Measurements from ENCODE around the gene NUP98.
"Not testable (repeated sequence)": the region's sequence is repeated elsewhere in the genome, so short reads cannot be mapped to it uniquely, and the experiment has no call there.

The NUP98 gene

GRCh38 chr11:3796801-3797328 is 489 bp downstream of the NUP98 start:
- peak; percentile 44 to 50 for ATAC-seq (replicated peaks)
- H3K27ac Mint-ChIP-seq, result peak overlapping the region; percentile 98
- peaks cover 12 to 14% of the 10 kb centered on the region in 2 donors for H3K36me3 Mint-ChIP-seq
- no peaks in the 10 kb centered on the region for H3K9me3 Mint-ChIP-seq
- peak overlapping the region; percentile 94 for H3K4me3 Mint-ChIP-seq
- peaks cover 12 to 26% of the 10 kb centered on the region in 2 donors for H3K4me1 Mint-ChIP-seq
- DNase-seq, result no peak
- H3K27me3 Mint-ChIP-seq, result no peaks in the 10 kb centered on the region

GRCh38 chr11:3796346-3796745 is 1.0 kb downstream of the NUP98 start:
- H3K9me3 Mint-ChIP-seq, result no peaks in the 10 kb centered on the region
- peaks cover 13 to 14% of the 10 kb centered on the region in 2 donors for H3K36me3 Mint-ChIP-seq
- H3K27ac Mint-ChIP-seq, result peak overlapping the region; percentile 98
- no peak for DNase-seq
- peak overlapping the region; percentile 94 for H3K4me3 Mint-ChIP-seq
- no peaks in the 10 kb centered on the region for H3K27me3 Mint-ChIP-seq
- no peak for ATAC-seq (replicated peaks)
- peaks cover 12 to 26% of the 10 kb centered on the region in 2 donors for H3K4me1 Mint-ChIP-seq

DNA sequence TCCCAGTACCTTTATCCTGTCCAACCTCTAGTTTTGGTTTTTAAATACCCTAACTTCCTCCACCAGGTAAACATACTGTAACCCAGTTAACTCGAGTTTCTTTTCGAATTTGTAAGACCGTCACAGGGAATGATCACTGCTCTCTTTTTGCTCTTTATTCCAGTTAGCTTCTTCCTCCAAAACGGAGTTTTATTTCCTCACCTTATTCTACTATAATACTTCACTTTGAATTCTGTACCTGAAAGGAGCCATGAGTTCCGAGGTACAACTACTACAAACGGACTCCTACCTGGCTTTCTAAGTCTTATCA is 1.4 kb downstream of the NUP98 start:
- peaks cover 12 to 26% of the 10 kb centered on the region in 2 donors for H3K4me1 Mint-ChIP-seq

GRCh38 chr11:3795131-3796001 is 2.0 kb downstream of the NUP98 start:
- Mint-ChIP-seq H3K36me3 (peaks cover 13 to 16% of the 10 kb centered on the region in 2 donors), H3K27me3 (no peaks in the 10 kb centered on the region), H3K27ac (peak overlapping the region; percentile 98), H3K4me1 (peaks cover 12 to 26% of the 10 kb centered on the region in 2 donors), H3K9me3 (no peaks in the 10 kb centered on the region), H3K4me3 (peak overlapping the region; percentile 94)
- ATAC-seq (replicated peaks) (no peak), DNase-seq (no peak)

More for the DNA sequence above, 1.4 kb downstream of the NUP98 start:
- ATAC-seq (replicated peaks) (no peak), DNase-seq (no peak)
- H3K27ac Mint-ChIP-seq, result peak overlapping the region; percentile 98
- H3K27me3 Mint-ChIP-seq, result no peaks in the 10 kb centered on the region
- H3K4me3 Mint-ChIP-seq, result peak overlapping the region; percentile 94
- no peaks in the 10 kb centered on the region for H3K9me3 Mint-ChIP-seq
- peaks cover 13 to 14% of the 10 kb centered on the region in 2 donors for H3K36me3 Mint-ChIP-seq

- H3K4me3 Mint-ChIP-seq; DNase-seq; H3K27ac Mint-ChIP-seq; ATAC-seq (replicated peaks); H3K9me3 Mint-ChIP-seq; H3K27me3 Mint-ChIP-seq: not testable (repeated sequence)
- H3K4me1 Mint-ChIP-seq, result peaks cover 14 to 35% of the 10 kb centered on the region in 2 donors
- peaks cover 13 to 22% of the 10 kb centered on the region in 2 donors for H3K36me3 Mint-ChIP-seq
Measured at GRCh38 chr11:3794387-3794786, 3.0 kb downstream of the NUP98 start.

GRCh38 chr11:3786781-3787428 is 10.4 kb downstream of the NUP98 start:
- no peak for ATAC-seq (replicated peaks)
- H3K36me3 Mint-ChIP-seq, result peaks cover 17 to 38% of the 10 kb centered on the region in 2 donors
- H3K27me3 Mint-ChIP-seq, result no peaks in the 10 kb centered on the region
- no peak overlapping the region for H3K4me3 Mint-ChIP-seq
- peaks cover 24 to 70% of the 10 kb centered on the region in 2 donors for H3K4me1 Mint-ChIP-seq
- no peak for DNase-seq
- peak overlapping the region; percentile 79 for H3K27ac Mint-ChIP-seq
- no peaks in the 10 kb centered on the region for H3K9me3 Mint-ChIP-seq

GRCh38 chr11:3783611-3784010 is 13.7 kb downstream of the NUP98 start:
- Mint-ChIP-seq H3K36me3 (peaks cover 18 to 33% of the 10 kb centered on the region in 2 donors), H3K4me3 (peak overlapping the region in 1 of 2 donors; percentile 32), H3K27me3 (no peaks in the 10 kb centered on the region), H3K4me1 (peaks cover 19 to 59% of the 10 kb centered on the region in 2 donors), H3K9me3 (no peaks in the 10 kb centered on the region), H3K27ac (no peak overlapping the region)
- ATAC-seq (replicated peaks) (no peak), DNase-seq (no peak)

- peaks cover 23 to 36% of the 10 kb centered on the region in 2 donors for H3K36me3 Mint-ChIP-seq
- H3K9me3 Mint-ChIP-seq, result no peaks in the 10 kb centered on the region
- H3K27ac Mint-ChIP-seq, result peak overlapping the region; percentile 14
- H3K4me1 Mint-ChIP-seq, result peaks cover 19 to 55% of the 10 kb centered on the region in 2 donors
- H3K27me3 Mint-ChIP-seq, result no peaks in the 10 kb centered on the region
- no peak for ATAC-seq (replicated peaks)
- DNase-seq, result no peak
- no peak overlapping the region for H3K4me3 Mint-ChIP-seq
Measured at GRCh38 chr11:3782963-3783362, 14.4 kb downstream of the NUP98 start.

DNA sequence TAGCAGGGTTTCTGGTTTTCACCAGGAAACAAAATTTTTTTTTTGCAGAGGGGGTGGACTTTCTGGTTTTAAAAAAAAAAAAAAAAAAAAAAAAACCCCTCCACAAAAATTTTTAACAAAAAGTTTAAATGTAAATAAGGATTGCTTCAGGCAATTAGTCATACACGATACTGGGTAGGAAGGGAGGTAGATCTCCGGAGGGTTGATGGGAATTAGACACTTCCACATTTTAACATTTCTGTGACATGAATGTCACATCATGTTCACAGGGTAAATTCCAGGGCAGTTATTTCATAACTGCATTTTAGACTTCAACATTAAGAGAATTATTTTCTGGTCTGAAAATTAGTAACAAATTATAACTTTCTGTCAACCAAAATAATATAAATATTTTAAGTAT is 15.9 kb downstream of the NUP98 start:
- Mint-ChIP-seq H3K4me1 (peaks cover 14 to 39% of the 10 kb centered on the region in 2 donors), H3K9me3 (no peaks in the 10 kb centered on the region), H3K36me3 (peaks cover 22 to 34% of the 10 kb centered on the region in 2 donors), H3K4me3 (no peak overlapping the region), H3K27ac (no peak overlapping the region), H3K27me3 (no peaks in the 10 kb centered on the region)
- ATAC-seq (replicated peaks) (no peak), DNase-seq (no peak)

GRCh38 chr11:3775736-3776406 is 21.5 kb downstream of the NUP98 start:
- Mint-ChIP-seq H3K4me3 (no peak overlapping the region), H3K27ac (no peak overlapping the region), H3K36me3 (peaks cover 28 to 37% of the 10 kb centered on the region in 2 donors), H3K27me3 (no peaks in the 10 kb centered on the region), H3K4me1 (no peaks in the 10 kb centered on the region), H3K9me3 (no peaks in the 10 kb centered on the region)
- ATAC-seq (replicated peaks) (no peak), DNase-seq (no peak)

GRCh38 chr11:3773180-3773579 is 24.2 kb downstream of the NUP98 start:
- Mint-ChIP-seq H3K27ac (no peak overlapping the region), H3K4me1 (no peaks in the 10 kb centered on the region), H3K9me3 (no peaks in the 10 kb centered on the region), H3K4me3 (no peak overlapping the region), H3K27me3 (no peaks in the 10 kb centered on the region), H3K36me3 (peaks cover 25 to 45% of the 10 kb centered on the region in 2 donors)
- ATAC-seq (replicated peaks) (no peak), DNase-seq (no peak)

- peaks cover 29 to 33% of the 10 kb centered on the region in 2 donors for H3K36me3 Mint-ChIP-seq
- H3K27ac Mint-ChIP-seq, result no peak overlapping the region
- no peaks in the 10 kb centered on the region for H3K9me3 Mint-ChIP-seq
- DNase-seq (no peak), ATAC-seq (replicated peaks) (no peak)
- no peaks in the 10 kb centered on the region for H3K4me1 Mint-ChIP-seq
- no peak overlapping the region for H3K4me3 Mint-ChIP-seq
- H3K27me3 Mint-ChIP-seq, result no peaks in the 10 kb centered on the region
Measured at GRCh38 chr11:3767536-3767935, 29.8 kb downstream of the NUP98 start.

DNA sequence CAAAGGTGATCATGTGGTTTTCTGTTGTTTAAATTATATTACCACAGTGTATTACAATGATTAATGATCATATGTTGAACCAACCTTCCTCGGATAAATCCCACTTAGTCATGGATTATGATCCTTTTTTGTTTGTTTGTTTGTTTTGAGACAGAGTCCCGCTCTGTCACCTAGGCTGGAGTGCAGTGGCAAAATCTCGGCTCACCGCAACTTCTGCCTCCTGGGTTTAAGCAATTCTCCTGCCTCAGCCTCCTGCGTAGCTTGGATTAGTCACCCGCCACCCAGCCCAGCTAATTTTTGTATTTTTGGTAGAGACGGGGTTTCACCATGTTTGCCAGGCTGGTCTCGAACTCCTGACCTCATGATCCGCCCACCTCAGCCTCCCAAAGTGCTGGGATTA is 30.5 kb downstream of the NUP98 start:
- H3K9me3 Mint-ChIP-seq; H3K27me3 Mint-ChIP-seq; DNase-seq; H3K4me3 Mint-ChIP-seq; H3K4me1 Mint-ChIP-seq; ATAC-seq (replicated peaks): not testable (repeated sequence)
- H3K27ac Mint-ChIP-seq, result peak overlapping the region; percentile 14
- H3K36me3 Mint-ChIP-seq, result peaks cover 31 to 38% of the 10 kb centered on the region in 2 donors

- Mint-ChIP-seq H3K36me3 (peaks cover 20 to 30% of the 10 kb centered on the region in 2 donors), H3K9me3 (no peaks in the 10 kb centered on the region), H3K27me3 (no peaks in the 10 kb centered on the region), H3K4me1 (no peaks in the 10 kb centered on the region), H3K27ac (no peak overlapping the region), H3K4me3 (no peak overlapping the region)
- ATAC-seq (replicated peaks) (no peak), DNase-seq (no peak)
Measured at GRCh38 chr11:3764266-3764665, 33.1 kb downstream of the NUP98 start.

Measured in stimulated activated naive B cell treated with anti-CD40 and anti-IgM and Interleukin-4, amounts not matched to agents 10 μg/mL and 1 μg/mL and 100 μg/mL, for 72 hours (primary cell).